HEK293T (cell line): ENCODE results near the gene RAD51B.

ENCODE experiments used
- CTCF ChIA-PET: fragments of 350-600 bp; formaldehyde crosslinking; extraction: SDS; loops from one replicate; lab custom pipeline; 2021; ENCODE audit warnings: antibody characterized with exemption, inconsistent platforms; lab: Yijun Ruan, JAX
- POLR2A ChIA-PET: fragments of 350-600 bp; formaldehyde crosslinking; extraction: SDS; loops from one replicate; lab custom pipeline; 2020; ENCODE audit warnings: antibody characterized with exemption, inconsistent platforms; lab: Yijun Ruan, JAX
- DNase-seq: peaks from one replicate; pipeline ENCODE4 v3.0.0; 2012; ENCODE audit warnings: mixed read lengths; ENCODE audit errors: extremely low spot score
- ARNT ChIP-seq: fragments of 450-650 bp; IDR thresholded peaks from 2 replicates; pipeline ENCODE4 v1.6.1; 2017; ENCODE audit warnings: mild to moderate bottlenecking
- BHLHE40 ChIP-seq: fragments of 450-650 bp; IDR thresholded peaks from 2 replicates; pipeline ENCODE4 v1.6.1; 2016; ENCODE audit warnings: mild to moderate bottlenecking, moderate library complexity, borderline replicate concordance
- CTBP1 ChIP-seq: fragments of 450-650 bp; IDR thresholded peaks from 2 replicates; pipeline ENCODE4 v1.6.1; 2016; ENCODE audit warnings: borderline replicate concordance
- ELF4 ChIP-seq: fragments of 450-650 bp; IDR thresholded peaks from 2 replicates; pipeline ENCODE4 v1.6.1; 2017; ENCODE audit warnings: antibody characterized with exemption
- FOXA1 ChIP-seq: fragments of 450-650 bp; IDR thresholded peaks from 2 replicates; pipeline ENCODE4 v1.6.1; 2016; ENCODE audit warnings: mild to moderate bottlenecking
- FOXK2 ChIP-seq: fragments of 450-650 bp; IDR thresholded peaks from 2 replicates; pipeline ENCODE4 v1.6.1; 2016; ENCODE audit warnings: mild to moderate bottlenecking
- FOXM1 ChIP-seq: fragments of 450-650 bp; IDR thresholded peaks from 2 replicates; pipeline ENCODE4 v1.6.1; 2017; ENCODE audit warnings: mild to moderate bottlenecking, borderline replicate concordance
- HDGF ChIP-seq: fragments of 450-650 bp; IDR thresholded peaks from 2 replicates; pipeline ENCODE4 v1.6.1; 2017; ENCODE audit warnings: antibody characterized with exemption, borderline replicate concordance
- L3MBTL2 ChIP-seq: fragments of 450-650 bp; conservative IDR thresholded peaks from 2 replicates; pipeline ENCODE4 v1.6.1; 2016; ENCODE audit warnings: mild to moderate bottlenecking
- LEF1 ChIP-seq: fragments of 450-650 bp; IDR thresholded peaks from 2 replicates; pipeline ENCODE4 v1.6.1; 2017; ENCODE audit warnings: mild to moderate bottlenecking, borderline replicate concordance
- NFRKB ChIP-seq: fragments of 450-650 bp; IDR thresholded peaks from 2 replicates; pipeline ENCODE4 v1.6.1; 2016; ENCODE audit warnings: mild to moderate bottlenecking, moderate library complexity
- PKNOX1 ChIP-seq: fragments of 450-650 bp; IDR thresholded peaks from 2 replicates; pipeline ENCODE4 v1.6.1; 2016
- SP1 ChIP-seq: fragments of 450-650 bp; IDR thresholded peaks from 2 replicates; pipeline ENCODE4 v1.6.1; 2017
- SUZ12 ChIP-seq: fragments of 450-650 bp; IDR thresholded peaks from 2 replicates; pipeline ENCODE4 v1.6.1; 2016; ENCODE audit warnings: mild to moderate bottlenecking
- TARDBP ChIP-seq: fragments of 450-650 bp; IDR thresholded peaks from 2 replicates; pipeline ENCODE4 v1.6.1; 2016
- ZNF384 ChIP-seq: fragments of 450-650 bp; IDR thresholded peaks from 2 replicates; pipeline ENCODE4 v1.6.1; 2016

RAD51B gene

GRCh38 chr14:68736471-68736871 lies 916.9 kb downstream of the RAD51B start:
- ChIA-PET CTCF (no interaction called here), POLR2A (no interaction called here)
- TF ChIP-seq PKNOX1 (no peak), SUZ12 (no peak), L3MBTL2 (no peak), TARDBP (no peak), ARNT (no peak), FOXA1 (no peak), FOXK2 (no peak), FOXM1 (no peak), ZNF384 (no peak), NFRKB (no peak), LEF1 (no peak), CTBP1 (no peak), ELF4 (no peak), HDGF (no peak), SP1 (no peak), BHLHE40 (no peak)
- no peak for DNase-seq

GRCh38 chr14:68737086-68737485 lies 917.5 kb downstream of the RAD51B start:
- TF ChIP-seq BHLHE40 = no peak
- no peak for TF ChIP-seq SP1
- TF ChIP-seq ARNT = no peak
- TF ChIP-seq FOXK2 = no peak
- no peak for TF ChIP-seq ELF4
- TF ChIP-seq ZNF384 = no peak
- no peak for TF ChIP-seq SUZ12
- no peak for TF ChIP-seq CTBP1
- no peak for TF ChIP-seq FOXM1
- TF ChIP-seq HDGF = no peak
- no peak for TF ChIP-seq TARDBP
- TF ChIP-seq L3MBTL2 = no peak
- TF ChIP-seq FOXA1 = no peak
- no peak for TF ChIP-seq NFRKB
- no peak for TF ChIP-seq PKNOX1
- TF ChIP-seq LEF1 = no peak
- no peak for DNase-seq
- POLR2A ChIA-PET = no interaction called here
- CTCF ChIA-PET = no interaction called here

GRCh38 chr14:68738559-68738958 lies 919.0 kb downstream of the RAD51B start:
- ChIA-PET POLR2A (interaction anchor here (0.7 kb wide), 1 partner anchor 644 kb away, joined by 3 read pairs; no protein-coding TSS in a partner anchor), CTCF (no interaction called here)
- TF ChIP-seq TARDBP (no peak), BHLHE40 (no peak), ARNT (no peak), SP1 (no peak), L3MBTL2 (no peak), FOXM1 (no peak), SUZ12 (no peak), NFRKB (no peak), ELF4 (no peak), ZNF384 (no peak), FOXK2 (no peak), FOXA1 (no peak)
- DNase-seq = no peak

GRCh38 chr14:68739701-68740100 lies 920.1 kb downstream of the RAD51B start:
- DNase-seq = no peak
- POLR2A ChIA-PET = no interaction called here
- no peak for TF ChIP-seq TARDBP
- TF ChIP-seq LEF1 = no peak
- TF ChIP-seq NFRKB = no peak
- no peak for TF ChIP-seq ARNT
- TF ChIP-seq HDGF = no peak
- TF ChIP-seq ELF4 = no peak
- no peak for TF ChIP-seq FOXM1
- TF ChIP-seq SUZ12 = no peak
- TF ChIP-seq FOXK2 = no peak
- TF ChIP-seq L3MBTL2 = no peak
- TF ChIP-seq BHLHE40 = no peak
- TF ChIP-seq CTBP1 = no peak
- TF ChIP-seq FOXA1 = no peak
- no peak for TF ChIP-seq ZNF384
- no peak for TF ChIP-seq SP1
- TF ChIP-seq PKNOX1 = no peak
- CTCF ChIA-PET = interaction anchor here (0.8 kb wide), 1 partner anchor 25 kb away, joined by 3 read pairs; no protein-coding TSS in a partner anchor

GRCh38 chr14:68740788-68741476 lies 921.4 kb downstream of the RAD51B start:
- CTCF ChIA-PET = no interaction called here
- POLR2A ChIA-PET = no interaction called here
- DNase-seq = no peak
- TF ChIP-seq FOXA1 (no peak), FOXK2 (no peak), HDGF (no peak), SP1 (no peak), NFRKB (no peak), LEF1 (no peak), SUZ12 (no peak), BHLHE40 (no peak), L3MBTL2 (no peak), ARNT (no peak), PKNOX1 (no peak), TARDBP (no peak), ZNF384 (no peak), FOXM1 (no peak), CTBP1 (no peak), ELF4 (no peak)
